ENCODE results near the gene LRRC4B.

DNA sequence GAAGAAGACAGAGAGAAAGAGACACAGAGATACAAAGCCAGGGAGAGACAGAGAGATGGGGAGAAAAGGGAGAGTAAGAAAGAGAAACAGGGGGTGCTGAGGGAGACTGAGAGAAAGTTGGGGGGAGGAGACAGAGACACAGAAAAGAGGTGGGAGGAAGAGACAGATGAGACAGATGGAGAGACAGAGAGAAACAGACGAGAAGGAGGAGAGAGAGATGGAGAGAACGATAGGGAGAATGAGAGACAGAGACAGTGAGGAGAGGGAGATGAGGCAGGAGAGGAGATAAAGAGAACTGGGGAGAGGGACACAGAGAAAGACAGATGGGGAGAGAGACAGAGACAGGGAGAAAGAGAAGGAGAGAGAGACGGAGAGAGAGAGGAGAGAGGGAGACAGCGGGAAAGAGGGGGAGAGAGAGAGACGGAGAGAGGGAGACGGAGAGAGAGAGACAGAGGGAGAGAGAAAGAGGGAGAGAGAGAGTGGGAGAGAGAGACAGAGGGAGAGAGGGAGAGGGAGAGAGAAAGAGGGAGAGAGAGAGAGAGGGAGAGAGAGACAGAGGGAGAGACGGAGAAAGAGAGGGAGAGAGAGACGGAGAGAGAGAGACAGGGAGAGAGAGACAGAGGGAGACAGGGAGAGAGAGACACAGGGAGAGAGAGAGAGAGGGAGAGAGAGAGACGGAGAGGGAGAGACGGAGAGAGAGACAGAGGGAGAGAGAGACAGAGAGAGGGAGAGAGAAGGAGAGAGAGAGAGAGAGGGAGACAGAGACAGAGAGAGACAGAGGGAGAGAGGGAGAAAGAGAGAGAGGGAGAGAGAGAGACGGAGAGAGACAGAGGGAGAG is 69.8 kb downstream of the LRRC4B start:
- TF ChIP-seq EP300 (IDR thresholded peaks at IDR 0.05) (no peak), POLR2A (IDR thresholded peaks at IDR 0.05) (no peak)
- TF ChIP-seq, protein P1, sequence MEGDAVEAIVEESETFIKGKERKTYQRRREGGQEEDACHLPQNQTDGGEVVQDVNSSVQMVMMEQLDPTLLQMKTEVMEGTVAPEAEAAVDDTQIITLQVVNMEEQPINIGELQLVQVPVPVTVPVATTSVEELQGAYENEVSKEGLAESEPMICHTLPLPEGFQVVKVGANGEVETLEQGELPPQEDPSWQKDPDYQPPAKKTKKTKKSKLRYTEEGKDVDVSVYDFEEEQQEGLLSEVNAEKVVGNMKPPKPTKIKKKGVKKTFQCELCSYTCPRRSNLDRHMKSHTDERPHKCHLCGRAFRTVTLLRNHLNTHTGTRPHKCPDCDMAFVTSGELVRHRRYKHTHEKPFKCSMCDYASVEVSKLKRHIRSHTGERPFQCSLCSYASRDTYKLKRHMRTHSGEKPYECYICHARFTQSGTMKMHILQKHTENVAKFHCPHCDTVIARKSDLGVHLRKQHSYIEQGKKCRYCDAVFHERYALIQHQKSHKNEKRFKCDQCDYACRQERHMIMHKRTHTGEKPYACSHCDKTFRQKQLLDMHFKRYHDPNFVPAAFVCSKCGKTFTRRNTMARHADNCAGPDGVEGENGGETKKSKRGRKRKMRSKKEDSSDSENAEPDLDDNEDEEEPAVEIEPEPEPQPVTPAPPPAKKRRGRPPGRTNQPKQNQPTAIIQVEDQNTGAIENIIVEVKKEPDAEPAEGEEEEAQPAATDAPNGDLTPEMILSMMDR (IDR thresholded peaks at IDR 0.05) = no peak

All from sigmoid colon (tissue), 4 donors.